Endothelial cell of umbilical vein (primary cell): ENCODE data around the gene COX7B2. TPM values are rescaled to one million over a fixed set of nuclear protein-coding genes. Genes with fewer than 3 reads are reported as not detected.
A peak's percentile ranks its signal among the peaks of the same experiment; 100 is the strongest.

ENCODE experiments used
- BruUV-seq: library from RNA; stranded (reverse); fragments of 400-500 nt; replicated peaks from 2 replicates; lab custom pipeline; 2021; lab: Mats Ljungman, UMichigan
- CTCF ChIA-PET: fragments of 300-600, 350-600 bp; sonication (Branson Sonifier 250); formaldehyde crosslinking; loops from one replicate; lab custom pipeline; 2021; ENCODE audit warnings: antibody characterized with exemption, inconsistent platforms; lab: Charles Lee
- POLR2A ChIA-PET: fragments of 300-600, 350-600 bp; sonication (Branson Sonifier 250); formaldehyde crosslinking; loops from one replicate; lab custom pipeline; 2021; ENCODE audit warnings: antibody characterized with exemption, inconsistent platforms; lab: Charles Lee
- DNase-seq: peaks from one replicate; pipeline ENCODE4 v3.0.0-alpha.2; 2011; ENCODE audit warnings: low read depth, low spot score
- FAIRE-seq: peaks from 2 replicates; lab custom pipeline; 2011; peaks lifted over from hg19 to GRCh38; lab: Jason Lieb, UNC
- H2AFZ ChIP-seq: 2 replicates; pipeline ENCODE4 v1.6.0; 2012; ENCODE audit warnings: low read depth, low read length, control low read depth, inconsistent platforms
- H3K27ac ChIP-seq: 2 replicates; pipeline ENCODE4 v1.5.1; 2011; ENCODE audit warnings: low read depth, mild to moderate bottlenecking, control low read depth, low read length, moderate library complexity; ENCODE audit not compliant: insufficient read depth
- H3K27me3 ChIP-seq, 2 experiments: 2 replicates each; pipeline versions ENCODE4 v1.6.0 to v1.6.1; 2011; ENCODE audit warnings: low read length in 2 of 2, mixed read lengths in 1 of 2; ENCODE audit not compliant: control insufficient read depth in 2 of 2, insufficient read depth in 2 of 2
- H3K36me3 ChIP-seq, 2 experiments: 2 replicates in 1 of 2; 3 replicates in 1 of 2; pipeline ENCODE4 v1.5.1; 2011; ENCODE audit warnings: low read length in 2 of 2, mild to moderate bottlenecking in 1 of 2, moderate library complexity in 1 of 2; ENCODE audit not compliant: control insufficient read depth in 2 of 2, insufficient read depth in 2 of 2; ENCODE audit errors: extremely low read depth in 1 of 2
- H3K4me1 ChIP-seq: 3 replicates; pipeline ENCODE4 v1.5.1; 2011; ENCODE audit warnings: mild to moderate bottlenecking, low read length; ENCODE audit not compliant: control insufficient read depth, insufficient read depth; ENCODE audit errors: extremely low read depth
- H3K4me2 ChIP-seq: 2 replicates; pipeline ENCODE4 v1.6.1; 2011; ENCODE audit warnings: low read length, control low read depth, mixed read lengths; ENCODE audit not compliant: insufficient read depth
- H3K4me3 ChIP-seq, 3 experiments: fragments of 200-600 bp in 1 of 3; sonication (generic), shearing (Covaris generic) in 1 of 3; replicated peaks in 1 of 3; 2 replicates each; pipeline ENCODE4 v1.5.1; 2011 to 2016; ENCODE audit warnings: control low read depth in 3 of 3, low read length in 3 of 3, mild to moderate bottlenecking in 2 of 3, inconsistent platforms in 1 of 3, low read depth in 1 of 3, moderate library complexity in 1 of 3; ENCODE audit not compliant: insufficient read depth in 1 of 3
- H3K79me2 ChIP-seq: 2 replicates; pipeline ENCODE4 v1.6.0; 2012; ENCODE audit warnings: low read length, inconsistent platforms; ENCODE audit not compliant: control insufficient read depth, insufficient read depth
- H3K9ac ChIP-seq: replicated peaks from 2 replicates; pipeline ENCODE3; 2011; ENCODE audit warnings: low read length, control low read depth; ENCODE audit not compliant: insufficient read depth; ENCODE audit errors: extremely low read depth
- H3K9me1 ChIP-seq: replicated peaks from 3 replicates; pipeline ENCODE4 v1.6.0; 2011; ENCODE audit warnings: mild to moderate bottlenecking, low read length; ENCODE audit not compliant: control insufficient read depth, insufficient read depth; ENCODE audit errors: extremely low read depth
- H3K9me3 ChIP-seq: replicated peaks from 2 replicates; pipeline ENCODE4 v1.5.1; 2012; ENCODE audit warnings: low read length, inconsistent platforms; ENCODE audit not compliant: control insufficient read depth, insufficient read depth
- H4K20me1 ChIP-seq: replicated peaks from 2 replicates; pipeline ENCODE3; 2011; ENCODE audit warnings: mild to moderate bottlenecking, low read length; ENCODE audit not compliant: control insufficient read depth, insufficient read depth; ENCODE audit errors: extremely low read depth
- CTCF ChIP-seq, 2 donors: IDR thresholded peaks; 1 replicate in 1 of 2; 2 replicates in 1 of 2; pipeline ENCODE4 v1.5.1; 2011; ENCODE audit warnings: low read length in 2 of 2, mild to moderate bottlenecking in 2 of 2, moderate library complexity in 2 of 2, control low read depth in 1 of 2, inconsistent platforms in 1 of 2, low read depth in 1 of 2; ENCODE audit not compliant: insufficient read depth in 1 of 2; ENCODE audit errors: extremely low read depth in 1 of 2
- FOS ChIP-seq: IDR thresholded peaks from 2 replicates; pipeline ENCODE4 v1.6.1; 2011; ENCODE audit warnings: mild to moderate bottlenecking, low read length, moderate library complexity, borderline replicate concordance; ENCODE audit not compliant: insufficient read depth
- GATA2 ChIP-seq: IDR thresholded peaks from 2 replicates; pipeline ENCODE4 v1.7.0; 2011; ENCODE audit warnings: low read depth, mild to moderate bottlenecking, moderate library complexity, mixed read lengths, low read length; ENCODE audit not compliant: insufficient read length, insufficient read depth
- MAX ChIP-seq: IDR thresholded peaks from 2 replicates; pipeline ENCODE4 v1.6.1; 2011; ENCODE audit not compliant: insufficient read depth, insufficient read length
- POLR2A ChIP-seq: IDR thresholded peaks from 2 replicates; pipeline ENCODE4 v1.6.1; 2012; ENCODE audit warnings: low read depth, mild to moderate bottlenecking, control low read depth, low read length
- dilution Hi-C: fragments of 300-500 bp; cut with MboI; formaldehyde crosslinking; loops from one replicate; pipeline ENCODE4 v1.15.0; 2019; ENCODE audit warnings: low sequenced_read_pairs; ENCODE audit not compliant: extremely low pct_ligation_motif_present
- intact Hi-C: fragments of 100-400 bp; cut with micrococcal nuclease; formaldehyde crosslinking; loops from one replicate; pipeline ENCODE4 v1.10.0; 2022
- polyA plus RNA-seq, 4 experiments: library from polyadenylated mRNA; depleted of rRNA in 3 of 4; stranded (reverse) in 3 of 4; unstranded in 1 of 4; fragments of >200 nt; gene quantifications; 2 replicates each; pipeline versions ENCODE4 v1.2.1 to v1.2.3, GENCODE V29; 2011 to 2012; ENCODE audit warnings: missing spikeins in 1 of 4
- total RNA-seq: library from RNA; stranded (reverse); gene quantifications from 2 replicates; pipeline ENCODE4 v1.2.3, GENCODE V29; 2021

The COX7B2 gene
- total and polyA plus RNA-seq, 2 donors (not counting 3 experiments of a cell fraction or from before 2014, with no cell fraction given): not detected

- no peaks in the 10 kb centered on the region for H3K9me3 ChIP-seq
- no peaks in the 10 kb centered on the region for H4K20me1 ChIP-seq
- DNase-seq (no peak), FAIRE-seq (no peak)
- CTCF ChIA-PET: interaction anchor here (1.2 to 5.4 kb wide), 3 partner anchors 99 to 449 kb away, joined by 3 to 110 read pairs (median 4); no protein-coding TSS in a partner anchor
- no peaks in the 10 kb centered on the region for H3K79me2 ChIP-seq
- no peak overlapping the region for H3K27ac ChIP-seq
- intact Hi-C loops (loop anchor here (10.0 kb wide), 1 partner anchor 1001 kb away; no protein-coding TSS in a partner anchor), dilution Hi-C loops (no loop called here)
- H3K4me1 ChIP-seq: no peaks in the 10 kb centered on the region
- no peaks in the 10 kb centered on the region for H3K9me1 ChIP-seq
- H3K27me3 ChIP-seq: peaks cover 0 to 6% of the 10 kb centered on the region in 2 experiments
- no peak overlapping the region for H2AFZ ChIP-seq
- no TSS peak for BruUV-seq
- no peak overlapping the region for H3K4me2 ChIP-seq
- no peaks in the 10 kb centered on the region for H3K36me3 ChIP-seq
- no peak overlapping the region for H3K9ac ChIP-seq
- TF ChIP-seq POLR2A (no peak), MAX (no peak), FOS (no peak)
- POLR2A ChIA-PET: no interaction called here
- H3K4me3 ChIP-seq: no peak overlapping the region
Measured at GRCh38 chr4:46933686-46934085, 24.6 kb upstream of the COX7B2 start.

- no peak overlapping the region for H3K9ac ChIP-seq
- intact Hi-C loops (loop anchor here (1.0 to 10.0 kb wide), 4 partner anchors 100 to 1003 kb away; no protein-coding TSS in a partner anchor), dilution Hi-C loops (no loop called here)
- FAIRE-seq: peak; percentile 33
- BruUV-seq: no TSS peak
- H4K20me1 ChIP-seq: no peaks in the 10 kb centered on the region
- TF ChIP-seq CTCF (IDR thresholded peaks at IDR 0.05; ENCODE audit: extremely low read depth in 1 of 2, insufficient read depth in 1 of 2, low read depth in 1 of 2, low read length in 2 of 2) (peak; percentile 47 to 65), POLR2A (no peak), GATA2 (no peak)
- H3K79me2 ChIP-seq: no peaks in the 10 kb centered on the region
- no peak overlapping the region for H3K27ac ChIP-seq
- H3K4me3 ChIP-seq: no peak overlapping the region
- POLR2A ChIA-PET: no interaction called here
- peak; percentile 35 for DNase-seq
- H3K36me3 ChIP-seq: no peaks in the 10 kb centered on the region
- H3K4me2 ChIP-seq: no peak overlapping the region
- peaks cover 0 to 9% of the 10 kb centered on the region in 2 experiments for H3K27me3 ChIP-seq
- H2AFZ ChIP-seq: no peak overlapping the region
- CTCF ChIA-PET: interaction anchor here (1.0 to 5.4 kb wide), 10 partner anchors 9 to 451 kb away, joined by 3 to 110 read pairs (median 6); no protein-coding TSS in a partner anchor
- no peaks in the 10 kb centered on the region for H3K9me3 ChIP-seq
- H3K9me1 ChIP-seq: no peaks in the 10 kb centered on the region
- H3K4me1 ChIP-seq: no peaks in the 10 kb centered on the region
Measured at GRCh38 chr4:46931981-46932380, 22.9 kb upstream of the COX7B2 start.
